H9 (cell line): ENCODE results near the gene ROPN1L. TPM values are rescaled to one million over a fixed set of nuclear protein-coding genes. Genes with fewer than 3 reads are reported as not detected.

Source experiments
- DNase-seq: peaks from one replicate; pipeline ENCODE4 v3.0.0-alpha.2; 2017
- H2AFZ ChIP-seq: one replicate; pipeline ENCODE4 v1.6.1; 2013; ENCODE audit warnings: mild to moderate bottlenecking, low read length, control low read depth, moderate library complexity
- H2AK5ac ChIP-seq: 2 replicates; pipeline ENCODE4 v1.6.1; 2013; ENCODE audit warnings: low read length, control low read depth, mixed read lengths; ENCODE audit not compliant: insufficient read length
- H2BK120ac ChIP-seq: one replicate; pipeline ENCODE4 v1.6.1; 2013; ENCODE audit warnings: low read depth, mild to moderate bottlenecking, low read length, control low read depth, inconsistent platforms; ENCODE audit not compliant: poor library complexity, severe bottlenecking
- H2BK12ac ChIP-seq: 2 replicates; pipeline ENCODE4 v1.6.1; 2013; ENCODE audit warnings: low read length, control low read depth, mixed read lengths, low read depth; ENCODE audit not compliant: insufficient read length
- H2BK15ac ChIP-seq: 2 replicates; pipeline ENCODE4 v1.6.1; 2013; ENCODE audit warnings: low read depth, low read length, control low read depth
- H2BK20ac ChIP-seq: one replicate; pipeline ENCODE4 v1.6.1; 2013; ENCODE audit warnings: low read depth, mild to moderate bottlenecking, low read length, control low read depth, inconsistent platforms; ENCODE audit not compliant: poor library complexity, severe bottlenecking
- H2BK5ac ChIP-seq: 2 replicates; pipeline ENCODE4 v1.6.1; 2013; ENCODE audit warnings: low read length, control low read depth, mixed read lengths; ENCODE audit not compliant: insufficient read length
- H3K14ac ChIP-seq: 2 replicates; pipeline ENCODE4 v1.6.1; 2013; ENCODE audit warnings: low read length, control low read depth; ENCODE audit not compliant: insufficient read depth
- H3K18ac ChIP-seq: 2 replicates; pipeline ENCODE4 v1.6.1; 2013; ENCODE audit warnings: low read depth, mild to moderate bottlenecking, mixed read lengths, low read length, control low read depth; ENCODE audit not compliant: insufficient read length
- H3K23ac ChIP-seq: 2 replicates; pipeline ENCODE4 v1.6.1; 2013; ENCODE audit warnings: low read length, control low read depth, mixed read lengths, low read depth; ENCODE audit not compliant: insufficient read length
- H3K23me2 ChIP-seq: 2 replicates; pipeline ENCODE4 v1.6.1; 2013; ENCODE audit warnings: low read depth, mild to moderate bottlenecking, mixed read lengths, low read length, control low read depth; ENCODE audit not compliant: insufficient read length, poor library complexity, severe bottlenecking
- H3K27ac ChIP-seq: 2 replicates; pipeline ENCODE4 v1.5.1; 2013; ENCODE audit warnings: low read length, control low read depth, mixed read lengths, low read depth; ENCODE audit not compliant: insufficient read length
- H3K27me3 ChIP-seq: 2 replicates; pipeline ENCODE4 v1.6.1; 2013; ENCODE audit warnings: low read length, control low read depth, inconsistent platforms; ENCODE audit not compliant: insufficient read depth
- H3K4ac ChIP-seq: 2 replicates; pipeline ENCODE4 v1.6.1; 2013; ENCODE audit warnings: low read depth, mild to moderate bottlenecking, control low read depth, inconsistent platforms, low read length, moderate library complexity
- H3K4me1 ChIP-seq: 2 replicates; pipeline ENCODE4 v1.6.1; 2013; ENCODE audit warnings: low read length, control low read depth, inconsistent platforms; ENCODE audit not compliant: insufficient read depth
- H3K4me2 ChIP-seq: 2 replicates; pipeline ENCODE4 v1.6.1; 2013; ENCODE audit warnings: low read length, control low read depth, mixed read lengths; ENCODE audit not compliant: insufficient read length, insufficient read depth
- H3K56ac ChIP-seq: 2 replicates; pipeline ENCODE4 v1.6.1; 2013; ENCODE audit warnings: low read depth, mild to moderate bottlenecking, mixed read lengths, low read length, control low read depth; ENCODE audit not compliant: insufficient read length
- H3K79me1 ChIP-seq: 2 replicates; pipeline ENCODE4 v1.6.1; 2013; ENCODE audit warnings: low read depth, mild to moderate bottlenecking, moderate library complexity, low read length, control low read depth, inconsistent platforms; ENCODE audit not compliant: insufficient read depth, poor library complexity, severe bottlenecking
- H3K79me2 ChIP-seq: 2 replicates; pipeline ENCODE4 v1.6.1; 2013; ENCODE audit warnings: low read length, control low read depth, inconsistent platforms; ENCODE audit not compliant: insufficient read depth
- H3K9ac ChIP-seq: 2 replicates; pipeline ENCODE4 v1.6.1; 2013; ENCODE audit warnings: low read length, control low read depth, mixed read lengths; ENCODE audit not compliant: insufficient read length; ENCODE audit errors: extremely low read depth
- H3K9me3 ChIP-seq: one replicate; pipeline ENCODE4 v1.6.1; 2013; ENCODE audit warnings: low read depth, low read length, inconsistent platforms; ENCODE audit not compliant: control insufficient read depth
- H3T11ph ChIP-seq: one replicate; pipeline ENCODE4 v1.6.1; 2013; ENCODE audit warnings: mild to moderate bottlenecking, low read length, control low read depth, inconsistent platforms
- H4K20me1 ChIP-seq: one replicate; pipeline ENCODE4 v1.6.1; 2013; ENCODE audit not compliant: control insufficient read depth, insufficient read length, insufficient read depth
- H4K5ac ChIP-seq: 2 replicates; pipeline ENCODE4 v1.6.1; 2013; ENCODE audit warnings: low read depth, mild to moderate bottlenecking, mixed read lengths, low read length, control low read depth; ENCODE audit not compliant: insufficient read length
- H4K8ac ChIP-seq: replicated peaks from 2 replicates; pipeline ENCODE4 v1.6.1; 2013; ENCODE audit warnings: low read length, control low read depth, mixed read lengths, low read depth; ENCODE audit not compliant: insufficient read length
- H4K91ac ChIP-seq: 2 replicates; pipeline ENCODE4 v1.6.1; 2013; ENCODE audit warnings: low read depth, mild to moderate bottlenecking, moderate library complexity, mixed read lengths, low read length, control low read depth; ENCODE audit not compliant: insufficient read length
- H3K27ac Mint-ChIP-seq, 3 experiments: 2 replicates in 2 of 3; 3 replicates in 1 of 3; pipeline ENCODE4 v1.8.0; 2020 to 2021; ENCODE audit warnings: mixed read lengths in 3 of 3, mild to moderate bottlenecking in 1 of 3, moderate library complexity in 1 of 3
- H3K27me3 Mint-ChIP-seq: 2 replicates; pipeline ENCODE4 v1.8.0; 2021; ENCODE audit warnings: low read depth, mild to moderate bottlenecking, moderate library complexity, mixed read lengths
- H3K36me3 Mint-ChIP-seq, 3 experiments: 2 replicates in 2 of 3; 3 replicates in 1 of 3; pipeline ENCODE4 v1.8.0; 2020 to 2021; ENCODE audit warnings: low read depth in 3 of 3, mixed read lengths in 3 of 3; ENCODE audit not compliant: insufficient read depth in 1 of 3
- H3K4me1 Mint-ChIP-seq, 2 experiments: 2 replicates each; pipeline ENCODE4 v1.8.0; 2020; ENCODE audit warnings: mixed read lengths in 2 of 2
- H3K4me3 Mint-ChIP-seq, 2 experiments: 2 replicates in 1 of 2; 3 replicates in 1 of 2; pipeline ENCODE4 v1.8.0; 2020 to 2021; ENCODE audit warnings: mild to moderate bottlenecking in 2 of 2, mixed read lengths in 2 of 2, moderate library complexity in 1 of 2
- H3K9me3 Mint-ChIP-seq, 2 experiments: 2 replicates in 1 of 2; 3 replicates in 1 of 2; pipeline ENCODE4 v1.8.0; 2020; ENCODE audit warnings: mild to moderate bottlenecking in 2 of 2, mixed read lengths in 2 of 2, moderate library complexity in 1 of 2
- WGBS: extraction: QIAGEN DNeasy Blood & Tissue Kit; methylation state at CpG from one replicate; pipeline ENCODE4 v1.1.7; 2013; ENCODE audit warnings: missing lambda C conversion rate, low lambda C conversion rate, mixed read lengths; ENCODE audit not compliant: insufficient read length; ENCODE audit errors: extremely low coverage; 5-methylcytosine and 5-hydroxymethylcytosine counted together
- total RNA-seq: library from RNA; stranded (reverse); gene quantifications from 2 replicates; pipeline ENCODE4 v1.2.1, GENCODE V29; 2021
- TF ChIP-seq, protein P1 (sequence below): fragments of 200-600 bp; sonication (generic); conservative IDR thresholded peaks from 3 replicates; pipeline ENCODE4 v1.8.0; 2021; ENCODE audit warnings: antibody characterized with exemption, mild to moderate bottlenecking

Gene ROPN1L
- total RNA-seq, 1 experiment from 2014 or later, result 0.37 TPM

GRCh38 chr5:10459080-10460055 lies 17.7 kb downstream of the ROPN1L start:
- no peak overlapping the region for H3K27ac ChIP-seq

More at GRCh38 chr5:10459080-10460055, 17.7 kb downstream of the ROPN1L start:
- no peak overlapping the region for H3K4me2 ChIP-seq
- H3K9me3 ChIP-seq, result no peaks in the 10 kb centered on the region
- Mint-ChIP-seq H3K27ac (peak overlapping the region in 1 of 3 experiments; percentile 94; a peak in 2 of 7 replicates), H3K9me3 (no peaks in the 10 kb centered on the region), H3K27me3 (peaks cover 13% of the 10 kb centered on the region), H3K4me1 (peaks cover 28 to 40% of the 10 kb centered on the region in 2 experiments), H3K36me3 (no peaks in the 10 kb centered on the region; a peak in 1 of 7 replicates), H3K4me3 (no peak overlapping the region; a peak in 1 of 5 replicates)
- H2BK15ac ChIP-seq, result no peak overlapping the region
- no peak overlapping the region for H3K14ac ChIP-seq
- no peak overlapping the region for H3K9ac ChIP-seq
- no peak overlapping the region for H2BK12ac ChIP-seq
- no peak overlapping the region for H4K8ac ChIP-seq
- no peak overlapping the region for H2BK20ac ChIP-seq
- TF ChIP-seq, protein P1, sequence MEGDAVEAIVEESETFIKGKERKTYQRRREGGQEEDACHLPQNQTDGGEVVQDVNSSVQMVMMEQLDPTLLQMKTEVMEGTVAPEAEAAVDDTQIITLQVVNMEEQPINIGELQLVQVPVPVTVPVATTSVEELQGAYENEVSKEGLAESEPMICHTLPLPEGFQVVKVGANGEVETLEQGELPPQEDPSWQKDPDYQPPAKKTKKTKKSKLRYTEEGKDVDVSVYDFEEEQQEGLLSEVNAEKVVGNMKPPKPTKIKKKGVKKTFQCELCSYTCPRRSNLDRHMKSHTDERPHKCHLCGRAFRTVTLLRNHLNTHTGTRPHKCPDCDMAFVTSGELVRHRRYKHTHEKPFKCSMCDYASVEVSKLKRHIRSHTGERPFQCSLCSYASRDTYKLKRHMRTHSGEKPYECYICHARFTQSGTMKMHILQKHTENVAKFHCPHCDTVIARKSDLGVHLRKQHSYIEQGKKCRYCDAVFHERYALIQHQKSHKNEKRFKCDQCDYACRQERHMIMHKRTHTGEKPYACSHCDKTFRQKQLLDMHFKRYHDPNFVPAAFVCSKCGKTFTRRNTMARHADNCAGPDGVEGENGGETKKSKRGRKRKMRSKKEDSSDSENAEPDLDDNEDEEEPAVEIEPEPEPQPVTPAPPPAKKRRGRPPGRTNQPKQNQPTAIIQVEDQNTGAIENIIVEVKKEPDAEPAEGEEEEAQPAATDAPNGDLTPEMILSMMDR, result no peak
- H3K23ac ChIP-seq, result no peak overlapping the region
- no peak for DNase-seq
- no peaks in the 10 kb centered on the region for H3K23me2 ChIP-seq
- no CpG with 5 or more reads among the region's 19 CpGs for WGBS
- no peak overlapping the region for H2BK5ac ChIP-seq
- no peaks in the 10 kb centered on the region for H3K4me1 ChIP-seq
- no peak overlapping the region for H3K4ac ChIP-seq
- no peak overlapping the region for H4K5ac ChIP-seq
- no peak overlapping the region for H4K91ac ChIP-seq
- H3K56ac ChIP-seq, result no peak overlapping the region
- no peak overlapping the region for H3K18ac ChIP-seq
- H2BK120ac ChIP-seq, result no peak overlapping the region
- no peaks in the 10 kb centered on the region for H3K79me1 ChIP-seq
- no peaks in the 10 kb centered on the region for H3K27me3 ChIP-seq
- no peaks in the 10 kb centered on the region for H3K79me2 ChIP-seq
- H2AFZ ChIP-seq, result no peak overlapping the region
- H4K20me1 ChIP-seq, result peaks cover 2% of the 10 kb centered on the region
- no peak overlapping the region for H3T11ph ChIP-seq
- no peak overlapping the region for H2AK5ac ChIP-seq
